Thoracic aorta (tissue), 2 donors: ENCODE data around the gene HIVEP2. TPM values are rescaled to one million over a fixed set of nuclear protein-coding genes. Genes with fewer than 3 reads are reported as not detected.

Experiments used
- ATAC-seq: fragments of 150-250 bp; one replicate; pipeline ENCODE4 v1.8.0; 2017; ENCODE audit warnings: low read depth; ENCODE audit not compliant: insufficient number of reproducible peaks, low FRiP score
- DNase-seq: peaks from one replicate; pipeline ENCODE4 v3.0.0-alpha.2; 2020; ENCODE audit warnings: low spot score
- H3K27ac ChIP-seq, 2 donors: fragments of 200-600 bp; sonication (generic); 1 replicate in 1 of 2; 2 replicates in 1 of 2; pipeline ENCODE4 v1.5.1; 2016; ENCODE audit warnings: mild to moderate bottlenecking in 2 of 2, moderate library complexity in 2 of 2
- H3K27me3 ChIP-seq: fragments of 200-600 bp; sonication (generic); replicated peaks from 2 replicates; pipeline ENCODE4 v1.6.0; 2016; ENCODE audit warnings: mild to moderate bottlenecking; ENCODE audit not compliant: insufficient read depth
- H3K36me3 ChIP-seq: fragments of 200-600 bp; sonication (generic); one replicate; pipeline ENCODE4 v1.5.1; 2016
- H3K4me1 ChIP-seq, 2 donors: fragments of 200-600 bp; sonication (generic); 1 replicate in 1 of 2; 2 replicates in 1 of 2; pipeline versions ENCODE4 v1.5.1 to v1.6.0; 2016; ENCODE audit warnings: low read depth in 2 of 2, mild to moderate bottlenecking in 1 of 2; ENCODE audit not compliant: control insufficient read depth in 1 of 2
- H3K4me3 ChIP-seq: fragments of 200-600 bp; sonication (generic); 2 replicates; pipeline ENCODE4 v1.5.1; 2016; ENCODE audit warnings: mild to moderate bottlenecking
- H3K9me3 ChIP-seq: fragments of 200-600 bp; sonication (generic); 2 replicates; pipeline ENCODE4 v1.5.1; 2016
- CTCF ChIP-seq: fragments of 200-600 bp; sonication (generic); IDR thresholded peaks from one replicate; pipeline ENCODE4 v1.5.1; 2019; ENCODE audit warnings: antibody characterized with exemption
- total RNA-seq, 2 donors: library from RNA; depleted of rRNA; stranded (reverse); fragments of >200 nt; gene quantifications; one replicate each; pipeline versions ENCODE4 v1.1.0 to v1.2.3, GENCODE V29; 2016

HIVEP2 gene
- total RNA-seq, 2 donors from 2014 or later, result 32.9 to 51.7 TPM

GRCh38 chr6:142830116-142830710 is 114.8 kb downstream of the HIVEP2 start:
- Histone ChIP-seq H3K4me1 (peaks cover 8 to 38% of the 10 kb centered on the region in 2 donors), H3K27ac (no peak overlapping the region), H3K27me3 (no peaks in the 10 kb centered on the region), H3K36me3 (no peaks in the 10 kb centered on the region), H3K9me3 (no peaks in the 10 kb centered on the region), H3K4me3 (no peak overlapping the region)
- ATAC-seq (no peak), DNase-seq (no peak)
- TF ChIP-seq CTCF, result no peak

- no peak for TF ChIP-seq CTCF
Measured at GRCh38 chr6:142829556-142829955, 115.4 kb downstream of the HIVEP2 start.

GRCh38 chr6:142827991-142828390 is 117.0 kb downstream of the HIVEP2 start:
- H3K27me3 ChIP-seq, result no peaks in the 10 kb centered on the region

More at GRCh38 chr6:142829556-142829955, 115.4 kb downstream of the HIVEP2 start:
- ATAC-seq, result no peak
- DNase-seq, result no peak
- Histone ChIP-seq H3K27ac (no peak overlapping the region), H3K4me3 (no peak overlapping the region), H3K36me3 (no peaks in the 10 kb centered on the region), H3K9me3 (no peaks in the 10 kb centered on the region), H3K27me3 (no peaks in the 10 kb centered on the region), H3K4me1 (peaks cover 8 to 38% of the 10 kb centered on the region in 2 donors)

DNA sequence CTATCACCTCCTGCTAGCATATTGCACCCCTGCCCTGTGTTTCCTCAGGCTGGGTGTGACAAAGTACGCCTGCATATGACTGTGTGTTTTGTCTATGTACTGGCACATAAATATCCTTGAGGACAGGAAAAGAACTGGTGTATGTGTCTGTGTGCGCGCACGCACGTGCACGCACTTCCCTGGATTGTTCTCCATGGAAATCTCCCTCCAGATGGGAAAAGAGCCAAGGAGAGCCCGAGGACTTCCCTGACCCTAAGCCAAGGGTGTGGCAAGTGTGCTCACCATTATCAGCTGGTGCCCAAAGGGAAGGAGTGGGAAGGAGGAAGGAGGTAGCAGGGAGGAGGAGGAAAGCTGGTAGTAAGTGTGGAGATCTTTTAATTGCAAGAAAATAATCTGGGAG is 117.6 kb downstream of the HIVEP2 start:
- H3K27me3 ChIP-seq, result no peaks in the 10 kb centered on the region
- no peaks in the 10 kb centered on the region for H3K9me3 ChIP-seq
- H3K4me1 ChIP-seq, result peaks cover 12 to 32% of the 10 kb centered on the region in 2 donors
- H3K27ac ChIP-seq, result no peak overlapping the region
- no peak overlapping the region for H3K4me3 ChIP-seq
- TF ChIP-seq CTCF, result no peak
- DNase-seq (no peak), ATAC-seq (no peak)
- H3K36me3 ChIP-seq, result no peaks in the 10 kb centered on the region

More at GRCh38 chr6:142827991-142828390, 117.0 kb downstream of the HIVEP2 start:
- TF ChIP-seq CTCF, result no peak
- DNase-seq, result no peak
- peaks cover 8 to 30% of the 10 kb centered on the region in 2 donors for H3K4me1 ChIP-seq
- H3K27ac ChIP-seq, result no peak overlapping the region
- no peaks in the 10 kb centered on the region for H3K9me3 ChIP-seq
- ATAC-seq, result no peak
- no peak overlapping the region for H3K4me3 ChIP-seq
- no peaks in the 10 kb centered on the region for H3K36me3 ChIP-seq

- no peak overlapping the region for H3K4me3 ChIP-seq
- DNase-seq (no peak), ATAC-seq (no peak)
- TF ChIP-seq CTCF, result no peak
- no peaks in the 10 kb centered on the region for H3K9me3 ChIP-seq
- H3K27ac ChIP-seq, result no peak overlapping the region
- H3K36me3 ChIP-seq, result no peaks in the 10 kb centered on the region
- no peaks in the 10 kb centered on the region for H3K27me3 ChIP-seq
- H3K4me1 ChIP-seq, result peaks cover 22 to 39% of the 10 kb centered on the region in 2 donors
Measured at GRCh38 chr6:142825760-142826159, 119.2 kb downstream of the HIVEP2 start.
